ENCODE measurements around the gene SCG2.
"Not testable (repeated sequence)": the region's sequence is repeated elsewhere in the genome, so short reads cannot be mapped to it uniquely, and the experiment has no call there.

SCG2 gene

DNA sequence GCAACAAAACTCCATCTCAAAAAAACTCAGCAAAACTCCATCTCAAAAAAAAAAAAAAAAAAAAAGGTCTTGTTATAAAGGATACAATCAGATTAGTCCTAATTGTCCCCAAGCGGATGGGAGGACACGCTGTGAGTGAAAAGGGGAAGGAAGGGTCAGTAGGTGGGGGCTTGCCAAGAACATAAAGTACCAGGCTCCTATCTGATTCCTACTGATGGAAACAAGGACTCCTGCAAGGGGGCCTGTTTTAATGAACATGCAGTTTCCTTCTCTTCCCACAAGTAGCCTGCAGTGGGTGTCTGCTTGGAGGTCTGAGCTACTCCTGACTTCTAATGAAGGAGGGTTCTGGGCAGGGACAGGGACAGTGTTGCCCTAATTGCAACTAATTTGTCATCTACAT is 7.9 kb downstream of the SCG2 start:
- no peak overlapping the region for H3K4me3 ChIP-seq (ENCODE audit: low read depth, low read length)
- TF ChIP-seq, protein P1, sequence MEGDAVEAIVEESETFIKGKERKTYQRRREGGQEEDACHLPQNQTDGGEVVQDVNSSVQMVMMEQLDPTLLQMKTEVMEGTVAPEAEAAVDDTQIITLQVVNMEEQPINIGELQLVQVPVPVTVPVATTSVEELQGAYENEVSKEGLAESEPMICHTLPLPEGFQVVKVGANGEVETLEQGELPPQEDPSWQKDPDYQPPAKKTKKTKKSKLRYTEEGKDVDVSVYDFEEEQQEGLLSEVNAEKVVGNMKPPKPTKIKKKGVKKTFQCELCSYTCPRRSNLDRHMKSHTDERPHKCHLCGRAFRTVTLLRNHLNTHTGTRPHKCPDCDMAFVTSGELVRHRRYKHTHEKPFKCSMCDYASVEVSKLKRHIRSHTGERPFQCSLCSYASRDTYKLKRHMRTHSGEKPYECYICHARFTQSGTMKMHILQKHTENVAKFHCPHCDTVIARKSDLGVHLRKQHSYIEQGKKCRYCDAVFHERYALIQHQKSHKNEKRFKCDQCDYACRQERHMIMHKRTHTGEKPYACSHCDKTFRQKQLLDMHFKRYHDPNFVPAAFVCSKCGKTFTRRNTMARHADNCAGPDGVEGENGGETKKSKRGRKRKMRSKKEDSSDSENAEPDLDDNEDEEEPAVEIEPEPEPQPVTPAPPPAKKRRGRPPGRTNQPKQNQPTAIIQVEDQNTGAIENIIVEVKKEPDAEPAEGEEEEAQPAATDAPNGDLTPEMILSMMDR (IDR thresholded peaks at IDR 0.05; ENCODE audit: insufficient read depth, low read depth, low read length, missing control alignments) = no peak
- DNase-seq (ENCODE audit: low read depth) = no peak

DNA sequence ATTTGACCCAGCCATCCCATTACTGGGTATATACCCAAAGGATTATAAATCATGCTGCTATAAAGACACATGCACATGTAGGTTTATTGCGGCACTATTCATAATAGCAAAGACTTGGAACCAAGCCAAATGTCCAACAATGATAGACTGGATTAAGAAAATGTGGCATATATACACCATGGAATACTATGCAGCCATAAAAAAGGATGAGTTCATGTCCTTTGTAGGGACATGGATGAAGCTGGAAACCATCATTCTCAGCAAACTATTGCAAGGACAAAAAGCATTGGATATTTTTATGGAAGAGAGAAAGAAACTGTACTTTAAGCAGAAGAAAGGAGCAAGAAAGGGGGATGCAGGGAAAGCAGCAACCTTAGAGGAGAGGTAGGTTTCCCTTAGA is 9.5 kb downstream of the SCG2 start:
- DNase-seq (ENCODE audit: low read depth); H3K4me3 ChIP-seq (ENCODE audit: low read depth, low read length): not testable (repeated sequence)

DNA sequence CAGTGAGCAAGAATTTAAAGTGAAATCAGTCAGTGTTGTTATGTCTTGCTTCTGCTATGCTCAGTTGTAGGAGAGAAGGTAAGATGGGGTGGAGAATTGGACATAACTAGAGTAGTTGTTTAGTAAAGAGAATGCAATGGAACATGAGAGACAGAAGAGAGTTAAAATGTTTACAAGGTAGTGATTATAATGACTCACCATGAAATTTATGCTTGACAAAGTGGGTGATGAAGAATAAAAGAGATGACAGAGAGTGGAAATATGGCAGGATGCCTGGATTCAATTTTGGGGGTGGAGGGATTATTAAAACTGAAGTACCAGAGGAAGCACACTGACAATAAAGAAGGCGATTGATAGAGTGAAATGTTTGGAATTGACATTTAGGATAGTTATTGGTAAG is 10.6 kb downstream of the SCG2 start:
- TF ChIP-seq, protein P1 (IDR thresholded peaks at IDR 0.05; ENCODE audit: insufficient read depth, low read depth, low read length, missing control alignments) = no peak
- H3K4me3 ChIP-seq (ENCODE audit: low read depth, low read length) = no peak overlapping the region
- DNase-seq (ENCODE audit: low read depth) = no peak

DNA sequence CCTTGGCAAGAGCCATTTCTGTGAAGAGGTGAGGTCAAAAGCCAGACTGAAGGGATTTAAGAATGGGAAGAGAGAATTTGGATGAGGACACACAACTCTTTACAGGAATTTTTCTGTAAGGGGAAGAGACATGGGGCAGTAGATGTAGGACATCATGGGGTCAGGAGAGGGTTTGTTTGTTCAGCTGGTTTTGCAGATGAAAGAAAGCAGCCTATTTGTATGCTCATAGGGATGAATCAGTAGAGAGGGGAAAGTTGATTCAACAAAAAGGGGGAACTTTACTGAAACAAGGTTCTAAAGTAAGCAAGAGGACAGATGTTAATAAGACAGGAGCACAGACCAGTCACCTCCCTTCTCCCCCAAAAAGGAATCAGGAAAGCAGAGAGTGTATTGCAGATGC is 11.2 kb downstream of the SCG2 start:
- no peak overlapping the region for H3K4me3 ChIP-seq (ENCODE audit: low read depth, low read length)
- DNase-seq (ENCODE audit: low read depth) = no peak
- TF ChIP-seq, protein P1 (IDR thresholded peaks at IDR 0.05; ENCODE audit: insufficient read depth, low read depth, low read length, missing control alignments) = no peak

DNA sequence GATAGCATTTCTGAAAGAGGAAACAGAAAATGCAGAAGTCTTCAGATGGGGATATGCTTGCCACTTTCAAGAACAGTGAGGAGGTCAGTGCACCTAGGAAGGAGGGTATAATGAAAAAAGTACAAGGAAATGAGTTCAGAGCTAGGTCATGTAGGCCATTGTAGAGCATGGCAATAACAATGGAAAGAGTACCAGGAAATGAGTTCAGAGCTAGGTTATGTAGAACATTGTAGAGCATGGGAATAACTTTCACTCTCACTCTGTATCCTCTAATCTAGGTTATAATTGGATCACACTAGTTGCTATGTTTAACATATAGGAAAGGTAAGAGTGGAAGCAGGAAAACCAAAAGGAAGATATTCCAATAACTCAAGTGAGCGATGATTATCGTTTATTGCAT is 12.3 kb downstream of the SCG2 start:
- H3K4me3 ChIP-seq (ENCODE audit: low read depth, low read length) = no peak overlapping the region
- no peak for DNase-seq (ENCODE audit: low read depth)
- TF ChIP-seq, protein P1 (IDR thresholded peaks at IDR 0.05; ENCODE audit: insufficient read depth, low read depth, low read length, missing control alignments) = no peak

DNA sequence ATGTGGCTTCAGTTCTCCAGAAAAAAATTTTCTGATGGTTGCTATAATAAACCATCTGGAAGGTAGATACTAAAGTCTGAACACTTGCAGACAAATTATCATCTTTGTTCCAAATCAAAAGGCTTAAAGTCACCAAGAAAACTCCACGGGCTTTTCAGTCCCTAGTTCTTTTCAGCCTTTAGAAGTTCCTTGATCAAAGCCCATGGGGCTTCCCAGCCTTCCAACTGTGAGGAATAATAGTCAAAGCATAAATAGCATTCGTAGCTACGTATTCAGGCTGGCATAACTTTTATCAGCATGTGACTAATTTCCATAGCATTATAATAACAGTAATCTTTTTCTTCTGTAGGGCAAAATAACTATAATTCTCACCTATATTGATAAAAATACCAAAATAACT is 13.9 kb downstream of the SCG2 start:
- no peak for DNase-seq (ENCODE audit: low read depth)
- no peak overlapping the region for H3K4me3 ChIP-seq (ENCODE audit: low read depth, low read length)

DNA sequence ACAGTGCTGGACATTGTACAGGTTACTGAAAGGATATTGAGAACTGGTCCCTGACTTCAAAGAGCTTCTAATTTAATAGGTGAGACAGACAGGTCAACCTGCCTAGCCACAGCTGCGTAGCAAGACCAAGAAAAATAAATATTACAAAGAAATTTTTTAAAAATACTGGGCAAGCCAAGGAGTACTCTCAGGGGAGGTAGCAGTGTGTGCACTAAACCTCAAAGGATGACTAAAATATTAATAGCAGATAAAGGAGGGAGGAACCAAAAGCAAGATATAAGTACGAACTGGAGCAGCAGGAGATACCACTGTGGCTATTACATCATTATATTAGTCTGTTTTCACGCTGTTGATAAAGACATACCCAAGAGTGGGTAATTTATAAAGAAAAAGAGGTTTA is 14.9 kb downstream of the SCG2 start:
- H3K4me3 ChIP-seq (ENCODE audit: low read depth, low read length) = no peak overlapping the region
- TF ChIP-seq, protein P1 (IDR thresholded peaks at IDR 0.05; ENCODE audit: insufficient read depth, low read depth, low read length, missing control alignments) = no peak
- DNase-seq (ENCODE audit: low read depth) = no peak

More for the DNA sequence above, 13.9 kb downstream of the SCG2 start:
- TF ChIP-seq, protein P1 (IDR thresholded peaks at IDR 0.05; ENCODE audit: insufficient read depth, low read depth, low read length, missing control alignments) = no peak

Measured in GM12865 (cell line).